HG02610 (cell line): ENCODE results near the gene CACNA1F.

ENCODE experiments used
- ATAC-seq: cut with Tn5 transposase; IDR thresholded peaks from one replicate; pipeline ENCODE4 v1.9.1; 2021; ENCODE audit warnings: mild to moderate bottlenecking, moderate library complexity; ENCODE audit not compliant: unreplicated experiment

Gene CACNA1F

GRCh38 chrX:49257846-49258748 is 25.0 kb upstream of the CACNA1F start:
- ATAC-seq = no peak

DNA sequence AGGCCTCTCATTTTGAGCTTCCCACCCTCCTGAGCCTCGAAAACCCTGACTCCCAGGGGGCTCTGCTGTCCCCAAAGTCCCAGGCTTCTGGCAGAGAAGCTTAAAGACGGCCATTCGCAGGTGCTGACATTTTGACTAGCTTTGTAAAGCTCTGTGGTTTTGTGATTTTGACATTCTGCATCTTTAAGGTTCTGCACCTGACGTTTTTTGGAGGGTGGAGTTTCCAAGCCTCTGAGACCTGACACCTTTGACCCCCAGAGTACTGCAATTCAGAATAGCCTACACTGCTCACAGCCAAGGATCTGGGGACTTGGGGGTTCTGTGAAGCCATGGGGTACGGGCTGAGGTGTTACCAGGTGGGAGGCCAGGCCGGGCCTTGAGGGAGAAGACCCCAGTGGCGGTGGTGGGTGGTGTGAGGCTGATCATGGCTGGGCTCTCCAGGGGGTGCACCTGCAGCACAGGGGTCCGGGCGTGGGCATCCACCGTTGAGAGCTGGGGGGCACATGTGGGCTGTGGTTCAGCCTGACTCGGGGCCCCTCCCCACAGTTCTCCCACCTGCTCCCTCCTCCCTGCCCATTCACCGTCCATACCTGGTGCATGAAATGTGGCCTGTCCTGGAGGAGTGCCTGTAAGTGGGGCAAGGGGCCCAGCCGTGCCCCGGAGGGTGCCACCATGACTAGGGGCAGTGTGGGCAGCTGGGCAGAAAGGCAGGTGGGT is 24.1 kb upstream of the CACNA1F start:
- no peak for ATAC-seq

- ATAC-seq = no peak
These were observed 23.3 kb upstream of the CACNA1F start for GRCh38 chrX:49256268-49256995.

DNA sequence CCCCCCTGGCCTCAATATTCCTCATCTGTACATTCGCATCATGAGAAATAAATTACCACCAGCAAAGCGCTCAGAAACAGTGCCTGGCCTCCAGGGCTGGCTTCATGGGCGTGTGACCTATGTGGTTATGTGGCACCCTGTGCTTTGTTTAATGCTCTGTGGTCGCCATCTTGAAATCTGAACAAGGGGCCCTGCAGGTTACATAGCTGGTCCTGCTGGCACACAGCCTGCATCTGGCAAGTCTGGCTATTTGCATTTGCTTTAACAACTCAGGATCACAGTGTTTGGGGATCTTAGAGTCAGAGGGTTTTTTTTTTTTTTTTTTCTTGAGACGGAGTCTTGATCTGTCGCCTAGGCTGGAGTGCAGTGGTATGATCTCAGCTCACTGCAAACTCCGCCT is 21.5 kb upstream of the CACNA1F start:
- no peak for ATAC-seq

DNA sequence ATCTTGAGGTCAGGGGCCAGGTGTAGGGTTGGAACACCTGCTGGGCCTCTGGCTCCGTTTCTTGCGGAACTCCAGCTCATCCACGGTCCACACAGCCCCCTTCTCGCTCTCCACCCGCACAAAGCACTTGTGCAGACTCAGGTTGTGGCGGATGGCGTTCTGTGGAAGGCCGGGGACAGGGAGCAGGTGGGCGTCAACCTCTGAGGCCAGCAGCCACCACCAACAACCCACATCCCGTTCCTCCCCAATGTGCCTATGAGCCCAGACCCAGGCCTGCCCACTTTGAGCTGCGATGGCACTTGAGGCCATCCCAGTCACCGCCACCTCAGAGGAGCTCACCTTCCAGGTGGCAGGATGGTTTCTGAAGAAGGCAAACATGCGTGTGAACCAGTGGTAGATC is 18.2 kb upstream of the CACNA1F start:
- ATAC-seq = no peak

DNA sequence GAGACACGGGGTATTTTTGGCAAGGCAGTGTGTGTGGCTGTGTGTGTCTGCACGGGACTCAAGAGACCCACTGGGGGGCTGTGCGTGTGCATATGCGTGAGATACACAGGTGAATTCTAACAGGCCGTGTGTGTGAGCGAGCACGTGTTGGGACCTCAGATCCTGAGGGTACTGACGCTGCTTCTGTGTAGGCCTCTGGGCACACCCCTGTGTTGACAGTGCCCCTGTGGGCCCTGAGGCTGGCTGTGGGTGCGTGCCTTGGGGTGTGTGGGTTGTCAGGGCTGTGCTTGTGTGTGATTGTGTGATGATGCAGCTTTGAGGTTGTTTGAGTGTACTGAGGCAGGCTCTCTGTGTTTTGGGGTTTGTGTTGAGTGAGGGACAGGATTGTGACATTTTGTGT is 17.4 kb upstream of the CACNA1F start:
- ATAC-seq = no peak

DNA sequence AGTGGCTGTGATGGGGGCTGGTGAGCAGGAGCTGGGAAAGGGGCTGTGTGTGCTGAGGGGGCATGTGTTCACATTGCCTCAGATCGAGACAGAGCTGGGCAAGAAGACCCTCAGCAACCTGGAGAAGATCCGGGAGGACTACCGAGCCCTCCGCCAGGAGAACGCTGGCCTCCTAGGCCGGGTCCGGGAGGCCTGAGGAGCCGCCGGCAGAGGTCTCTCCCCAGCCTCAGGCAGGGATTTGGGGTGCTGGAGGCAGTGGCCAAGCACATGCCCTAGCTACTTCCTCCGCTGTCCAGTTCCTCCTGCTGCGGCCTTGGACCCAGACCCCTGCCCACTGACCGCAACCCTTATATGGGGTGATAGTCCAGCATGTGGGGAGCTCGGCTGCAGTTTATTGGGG is 16.9 kb upstream of the CACNA1F start:
- no peak for ATAC-seq

- no peak for ATAC-seq
These were observed 16.5 kb upstream of the CACNA1F start for GRCh38 chrX:49249616-49250015.

- ATAC-seq = no peak
These were observed 15.9 kb upstream of the CACNA1F start for GRCh38 chrX:49249071-49249470.

- ATAC-seq = no peak
These were observed 15.0 kb upstream of the CACNA1F start for GRCh38 chrX:49247916-49248811.

- no peak for ATAC-seq
These were observed 14.2 kb upstream of the CACNA1F start for GRCh38 chrX:49247346-49247745.

DNA sequence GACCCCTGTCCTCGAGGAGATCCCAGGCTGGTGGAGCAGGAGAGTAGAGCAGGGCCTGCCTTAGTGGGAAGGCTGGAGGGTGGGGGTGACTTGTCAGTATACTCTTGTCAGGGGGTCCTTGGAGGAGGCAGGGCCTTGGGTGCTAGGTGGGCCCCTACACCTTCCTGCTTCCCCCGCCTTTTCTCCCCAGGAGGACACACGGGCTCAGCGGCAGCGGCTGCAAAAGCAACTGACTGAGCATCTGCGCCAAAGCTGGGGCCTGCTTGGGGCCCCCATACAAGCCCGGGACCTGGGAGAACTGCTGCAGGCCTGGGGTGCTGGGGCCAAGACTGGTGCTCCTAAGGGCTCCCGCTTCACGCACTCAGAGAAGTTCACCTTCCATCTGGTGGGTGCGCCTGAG is 13.4 kb upstream of the CACNA1F start:
- no peak for ATAC-seq

GRCh38 chrX:49244207-49244606 is 11.1 kb upstream of the CACNA1F start:
- no peak for ATAC-seq

DNA sequence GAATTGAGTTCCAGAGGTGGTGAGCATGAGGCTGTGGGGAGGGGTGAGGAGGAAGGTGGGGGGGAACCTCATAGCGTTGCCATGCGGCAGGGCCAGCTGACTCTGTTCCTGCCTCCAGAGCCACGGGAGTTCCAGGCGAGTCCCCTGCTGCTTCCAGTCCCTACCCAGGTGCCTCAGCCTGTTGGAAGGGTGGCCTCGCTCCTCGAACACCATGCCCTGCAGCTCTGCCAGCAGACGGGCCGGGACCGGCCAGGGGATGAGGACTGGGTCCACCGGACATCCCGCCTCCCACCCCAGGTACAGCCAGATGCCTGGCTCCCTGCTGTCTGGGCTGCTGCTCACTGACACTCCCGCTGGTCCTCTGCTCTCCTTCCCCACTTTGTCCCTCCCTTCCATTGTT is 10.0 kb upstream of the CACNA1F start:
- no peak for ATAC-seq

DNA sequence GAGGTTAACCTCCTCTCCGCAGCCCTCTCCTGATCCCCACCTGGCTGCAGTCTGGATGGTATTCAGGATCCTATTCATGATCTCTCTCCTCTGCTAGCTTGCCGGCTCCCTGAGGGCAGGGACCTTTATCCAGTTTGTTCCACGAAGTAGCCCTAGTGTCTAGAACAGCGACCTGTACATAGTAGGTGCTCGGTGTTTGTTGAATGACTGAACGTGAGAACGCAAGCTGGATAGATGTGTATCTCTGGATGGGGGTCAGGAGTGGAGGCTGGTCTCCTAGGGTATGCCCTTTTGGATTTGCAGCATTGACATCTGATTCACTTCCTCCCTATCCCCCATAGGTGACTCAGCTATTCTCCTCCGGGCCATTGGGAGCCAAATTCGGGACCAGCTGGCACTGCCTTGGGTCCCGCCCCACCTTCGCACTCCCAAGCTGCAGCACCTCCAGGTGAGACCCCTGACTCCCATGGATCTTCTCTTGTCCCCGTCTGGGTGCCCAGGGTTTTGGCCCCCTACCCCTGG is 9.5 kb upstream of the CACNA1F start:
- ATAC-seq = no peak

GRCh38 chrX:49238735-49239134 is 5.6 kb upstream of the CACNA1F start:
- ATAC-seq = no peak

DNA sequence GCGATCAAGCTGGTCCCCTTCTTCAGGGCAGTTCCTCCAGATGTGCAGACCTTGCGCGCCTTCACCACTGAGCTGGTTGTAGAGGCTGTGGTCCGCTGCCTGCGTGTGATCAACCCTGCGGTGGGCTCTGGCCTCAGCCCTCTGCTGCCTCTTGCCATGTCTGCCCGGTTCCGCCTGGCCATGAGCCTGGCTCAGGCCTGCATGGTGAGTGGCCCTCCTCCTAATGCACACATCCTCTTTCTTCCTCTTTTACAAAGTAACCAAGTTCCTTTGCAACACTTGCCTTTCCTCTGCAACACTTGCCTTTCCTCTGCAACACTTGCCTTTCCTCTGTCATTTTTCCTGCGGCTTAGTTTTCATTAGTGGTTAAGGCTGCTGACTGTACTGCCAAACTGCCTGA is 3.9 kb upstream of the CACNA1F start:
- ATAC-seq = no peak

- ATAC-seq = no peak
These were observed 881 bp upstream of the CACNA1F start for GRCh38 chrX:49233887-49234555.

DNA sequence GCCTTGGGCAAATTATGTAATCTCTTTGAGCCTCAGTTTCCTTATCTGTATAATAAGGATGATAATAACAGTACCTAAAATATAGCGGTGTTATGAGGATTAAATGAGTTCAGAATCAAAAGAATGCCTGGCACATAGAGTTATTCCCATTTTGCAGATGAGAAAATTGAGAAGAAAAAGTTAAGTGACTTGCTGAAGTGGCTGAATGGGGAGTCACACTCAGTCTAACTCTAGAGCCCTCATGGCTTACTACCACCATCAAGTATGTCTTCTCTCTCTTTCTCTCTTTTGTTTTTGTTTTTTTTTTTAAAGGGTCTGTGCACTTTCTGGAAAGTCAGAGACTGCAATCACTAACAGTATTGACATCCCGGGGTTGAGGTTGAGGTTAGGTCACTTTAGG is 615 bp downstream of the CACNA1F start:
- no peak for ATAC-seq
